ENCODE data around the gene C2orf81.

The C2orf81 gene

DNA sequence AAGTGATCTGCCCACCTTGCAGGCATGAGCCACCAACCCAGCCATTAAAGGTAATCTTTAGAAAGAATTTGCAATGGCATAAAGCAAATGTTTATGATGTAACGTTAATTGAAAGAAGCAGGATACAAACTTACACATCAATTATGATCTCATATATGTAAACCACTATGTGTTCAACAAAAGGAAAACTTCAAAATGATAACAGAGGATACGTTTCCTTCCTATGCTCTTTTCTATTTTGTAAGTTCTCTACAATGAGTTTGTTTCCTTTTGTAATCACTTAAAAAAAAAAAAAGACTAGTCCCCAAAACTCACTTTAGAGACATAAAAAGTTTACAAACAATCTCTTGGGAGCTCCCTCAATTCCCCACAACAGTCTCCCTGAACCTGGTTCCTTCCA, 1.4 kb downstream of the C2orf81 start:
- Histone ChIP-seq H3K4me3 (ENCODE audit: low read depth in 1 of 2, low read length in 1 of 2) (no peak overlapping the region), H3K27me3 (peaks cover 78% of the 10 kb centered on the region), H3K4me1 (ENCODE audit: control insufficient read depth in 1 of 2, insufficient read depth in 1 of 2, low read depth in 1 of 2, low read length in 1 of 2) (peaks cover 21 to 26% of the 10 kb centered on the region in 2 experiments), H3K9me3 (no peaks in the 10 kb centered on the region), H3K27ac (no peak overlapping the region), H3K36me3 (no peaks in the 10 kb centered on the region)
- TF ChIP-seq, protein P1, sequence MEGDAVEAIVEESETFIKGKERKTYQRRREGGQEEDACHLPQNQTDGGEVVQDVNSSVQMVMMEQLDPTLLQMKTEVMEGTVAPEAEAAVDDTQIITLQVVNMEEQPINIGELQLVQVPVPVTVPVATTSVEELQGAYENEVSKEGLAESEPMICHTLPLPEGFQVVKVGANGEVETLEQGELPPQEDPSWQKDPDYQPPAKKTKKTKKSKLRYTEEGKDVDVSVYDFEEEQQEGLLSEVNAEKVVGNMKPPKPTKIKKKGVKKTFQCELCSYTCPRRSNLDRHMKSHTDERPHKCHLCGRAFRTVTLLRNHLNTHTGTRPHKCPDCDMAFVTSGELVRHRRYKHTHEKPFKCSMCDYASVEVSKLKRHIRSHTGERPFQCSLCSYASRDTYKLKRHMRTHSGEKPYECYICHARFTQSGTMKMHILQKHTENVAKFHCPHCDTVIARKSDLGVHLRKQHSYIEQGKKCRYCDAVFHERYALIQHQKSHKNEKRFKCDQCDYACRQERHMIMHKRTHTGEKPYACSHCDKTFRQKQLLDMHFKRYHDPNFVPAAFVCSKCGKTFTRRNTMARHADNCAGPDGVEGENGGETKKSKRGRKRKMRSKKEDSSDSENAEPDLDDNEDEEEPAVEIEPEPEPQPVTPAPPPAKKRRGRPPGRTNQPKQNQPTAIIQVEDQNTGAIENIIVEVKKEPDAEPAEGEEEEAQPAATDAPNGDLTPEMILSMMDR (IDR thresholded peaks at IDR 0.05) = no peak

- peaks cover 21 to 32% of the 10 kb centered on the region in 2 experiments for H3K4me1 ChIP-seq (ENCODE audit: control insufficient read depth in 1 of 2, insufficient read depth in 1 of 2, low read depth in 1 of 2, low read length in 1 of 2)
- TF ChIP-seq, protein P1 (IDR thresholded peaks at IDR 0.05) = no peak
- H3K36me3 ChIP-seq = no peaks in the 10 kb centered on the region
- H3K27ac ChIP-seq = no peak overlapping the region
- H3K4me3 ChIP-seq (ENCODE audit: low read depth in 1 of 2, low read length in 1 of 2) = no peak overlapping the region
- H3K27me3 ChIP-seq = peaks cover 85% of the 10 kb centered on the region
- no peaks in the 10 kb centered on the region for H3K9me3 ChIP-seq
Measured at GRCh38 chr2:74419345-74419744, 2.1 kb downstream of the C2orf81 start.

DNA sequence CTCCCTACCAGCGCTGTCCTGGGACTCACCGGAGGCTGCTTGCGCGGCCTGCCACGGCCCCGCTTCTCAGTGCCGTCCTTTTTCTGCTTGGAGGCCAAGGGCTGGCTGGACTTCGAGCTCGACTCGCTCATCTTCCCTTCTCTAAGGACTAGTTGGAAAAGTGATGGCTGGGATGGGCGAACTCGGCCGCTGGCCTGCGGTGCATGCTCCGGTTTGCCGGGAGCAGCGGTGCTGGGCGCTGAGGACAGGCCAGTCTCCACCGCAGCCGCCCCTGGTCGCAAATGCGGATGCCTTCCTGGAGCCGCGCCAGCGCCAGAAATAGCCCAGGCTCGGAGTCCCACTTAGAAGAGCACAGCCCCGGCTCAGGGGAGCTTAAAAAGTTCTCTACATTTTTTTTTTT, 3.1 kb downstream of the C2orf81 start:
- no peaks in the 10 kb centered on the region for H3K9me3 ChIP-seq
- no peak overlapping the region for H3K27ac ChIP-seq
- peaks cover 93% of the 10 kb centered on the region for H3K27me3 ChIP-seq
- TF ChIP-seq, protein P1 (IDR thresholded peaks at IDR 0.05) = no peak
- H3K4me1 ChIP-seq (ENCODE audit: control insufficient read depth in 1 of 2, insufficient read depth in 1 of 2, low read depth in 1 of 2, low read length in 1 of 2) = peaks cover 21 to 32% of the 10 kb centered on the region in 2 experiments
- no peak overlapping the region for H3K4me3 ChIP-seq (ENCODE audit: low read depth in 1 of 2, low read length in 1 of 2)
- H3K36me3 ChIP-seq = no peaks in the 10 kb centered on the region

- Histone ChIP-seq H3K27ac (no peak overlapping the region), H3K36me3 (no peaks in the 10 kb centered on the region)
- TF ChIP-seq, protein P1 (IDR thresholded peaks at IDR 0.05) = no peak
Measured at GRCh38 chr2:74417763-74418162, 3.7 kb downstream of the C2orf81 start.

DNA sequence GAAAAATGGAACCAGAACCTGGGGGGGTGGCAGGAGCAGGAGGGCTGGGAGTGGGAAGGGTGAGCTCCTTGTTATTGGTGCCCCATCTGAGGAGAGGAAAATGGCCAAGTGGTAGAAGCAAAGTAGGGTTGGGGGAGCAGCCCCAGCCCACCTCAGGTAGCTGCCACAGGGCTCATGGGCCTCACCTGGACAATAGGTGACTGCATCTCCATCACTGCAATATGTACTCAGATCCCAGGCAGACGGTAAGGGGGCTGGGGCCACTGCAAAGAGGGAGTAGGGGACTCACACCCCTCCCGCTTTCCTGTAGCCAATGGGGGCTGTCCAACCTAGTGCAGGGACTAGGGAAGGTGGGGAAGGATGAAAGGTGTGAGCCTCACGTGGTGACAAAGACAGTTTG, 4.2 kb downstream of the C2orf81 start:
- H3K4me1 ChIP-seq (ENCODE audit: control insufficient read depth in 1 of 2, insufficient read depth in 1 of 2, low read depth in 1 of 2, low read length in 1 of 2) = peaks cover 20 to 32% of the 10 kb centered on the region in 2 experiments
- H3K4me3 ChIP-seq (ENCODE audit: low read depth in 1 of 2, low read length in 1 of 2) = no peak overlapping the region
- H3K27ac ChIP-seq = no peak overlapping the region
- TF ChIP-seq, protein P1 (IDR thresholded peaks at IDR 0.05) = no peak
- peaks cover 93% of the 10 kb centered on the region for H3K27me3 ChIP-seq
- no peaks in the 10 kb centered on the region for H3K9me3 ChIP-seq
- H3K36me3 ChIP-seq = no peaks in the 10 kb centered on the region

More at GRCh38 chr2:74417763-74418162, 3.7 kb downstream of the C2orf81 start:
- no peak overlapping the region for H3K4me3 ChIP-seq (ENCODE audit: low read depth in 1 of 2, low read length in 1 of 2)
- peaks cover 21 to 32% of the 10 kb centered on the region in 2 experiments for H3K4me1 ChIP-seq (ENCODE audit: control insufficient read depth in 1 of 2, insufficient read depth in 1 of 2, low read depth in 1 of 2, low read length in 1 of 2)
- H3K9me3 ChIP-seq = no peaks in the 10 kb centered on the region
- peaks cover 93% of the 10 kb centered on the region for H3K27me3 ChIP-seq

- Histone ChIP-seq H3K36me3 (no peaks in the 10 kb centered on the region), H3K27ac (no peak overlapping the region), H3K27me3 (peaks cover 90% of the 10 kb centered on the region), H3K4me3 (ENCODE audit: low read depth in 1 of 2, low read length in 1 of 2) (no peak overlapping the region), H3K4me1 (ENCODE audit: control insufficient read depth in 1 of 2, insufficient read depth in 1 of 2, low read depth in 1 of 2, low read length in 1 of 2) (peaks cover 16 to 29% of the 10 kb centered on the region in 2 experiments), H3K9me3 (no peaks in the 10 kb centered on the region)
- TF ChIP-seq, protein P1 (IDR thresholded peaks at IDR 0.05) = no peak
Measured at GRCh38 chr2:74416778-74417177, 4.6 kb downstream of the C2orf81 start.

Measured in neutrophil (primary cell).